Right lobe of liver (tissue), 6 donors: Measurements from ENCODE around the gene SH2B2. TPM values are rescaled to one million over a fixed set of nuclear protein-coding genes. Genes with fewer than 3 reads are reported as not detected.

ENCODE experiments used
- ATAC-seq, 4 donors: fragments of 200-7000 bp; cut with Tn5 transposase; one replicate each; pipeline ENCODE4 v1.9.1; 2020; ENCODE audit warnings: mild to moderate bottlenecking in 4 of 4, moderate library complexity in 4 of 4
- DNase-seq, 3 donors: peaks; one replicate each; pipeline ENCODE4 v3.0.0-alpha.2; 2020
- H3K27ac ChIP-seq, 3 donors: fragments of 200-600 bp; one replicate each; pipeline ENCODE4 v1.8.0; 2022
- H3K27me3 ChIP-seq, 2 donors: fragments of 200-600 bp; one replicate each; pipeline ENCODE4 v1.8.0; 2022
- H3K36me3 ChIP-seq, 4 donors: fragments of 200-600 bp; sonication (generic) in 1 of 4; one replicate each; pipeline versions ENCODE4 v1.5.1 to v1.8.0; 2017 to 2022; ENCODE audit warnings: control low read depth in 1 of 4
- H3K4me1 ChIP-seq, 4 donors: fragments of 200-600 bp; sonication (generic) in 1 of 4; one replicate each; pipeline versions ENCODE4 v1.5.1 to v1.8.0; 2017 to 2022; ENCODE audit warnings: control low read depth in 1 of 4
- H3K4me3 ChIP-seq, 3 donors: fragments of 200-600 bp; one replicate each; pipeline ENCODE4 v1.8.0; 2022
- H3K9me3 ChIP-seq, 4 donors: fragments of 200-600 bp; sonication (generic) in 1 of 4; one replicate each; pipeline versions ENCODE4 v1.5.1 to v1.8.0; 2017 to 2022; ENCODE audit warnings: control low read depth in 1 of 4
- POLR2A ChIP-seq: fragments of 450-650 bp; IDR thresholded peaks from one replicate; pipeline ENCODE4 v1.6.1; 2017; ENCODE audit warnings: antibody characterized with exemption, mild to moderate bottlenecking
- WGBS: methylation state at CpG from one replicate; pipeline ENCODE4 v1.1.6; 2018; ENCODE audit warnings: low coverage, low lambda C conversion rate; ENCODE audit not compliant: insufficient coverage; ENCODE audit errors: missing lambda C conversion rate; 5-methylcytosine and 5-hydroxymethylcytosine counted together
- intact Hi-C, 2 donors: fragments of 100-400 bp; cut with DNase I; formaldehyde crosslinking; loops; one replicate each; pipeline versions ENCODE4 v1.11.2 to v1.14.1; 2022
- total RNA-seq, 6 experiments: library from RNA; depleted of rRNA in 2 of 6; stranded (reverse); fragments of >200 nt in 2 of 6; fragmentation: NEBNext Ultra II Directional in 3 of 6; extraction: Animal tissue kit (Norgen Biotek cat#: 25700) in 3 of 6; gene quantifications; one replicate each; pipeline versions ENCODE4 v1.1.0 to v1.2.4, GENCODE V29; 2016 to 2023
- TF ChIP-seq, protein P1 (sequence below), 4 donors: fragments of 200-600 bp in 3 of 4; fragments of 450-650 bp in 1 of 4; IDR thresholded peaks; one replicate each; pipeline versions ENCODE4 v1.5.1 to v1.8.0; 2016 to 2022; ENCODE audit warnings: antibody characterized with exemption in 4 of 4, mild to moderate bottlenecking in 2 of 4
- donor health status: DM: no; HTN: yes; CAD: no.
- donor health status: DM: no; HTN: no; CAD: no.
- donor health status: DM: no; HTN: no; CAD: no.
- donor health status: DM: no; HTN: yes; CAD: no.
- donor health status: DM: no; HTN: yes; CAD: no.

The SH2B2 gene
- total RNA-seq, 6 experiments from 2014 or later: 1.7 to 3.1 (median 2.6) TPM

DNA sequence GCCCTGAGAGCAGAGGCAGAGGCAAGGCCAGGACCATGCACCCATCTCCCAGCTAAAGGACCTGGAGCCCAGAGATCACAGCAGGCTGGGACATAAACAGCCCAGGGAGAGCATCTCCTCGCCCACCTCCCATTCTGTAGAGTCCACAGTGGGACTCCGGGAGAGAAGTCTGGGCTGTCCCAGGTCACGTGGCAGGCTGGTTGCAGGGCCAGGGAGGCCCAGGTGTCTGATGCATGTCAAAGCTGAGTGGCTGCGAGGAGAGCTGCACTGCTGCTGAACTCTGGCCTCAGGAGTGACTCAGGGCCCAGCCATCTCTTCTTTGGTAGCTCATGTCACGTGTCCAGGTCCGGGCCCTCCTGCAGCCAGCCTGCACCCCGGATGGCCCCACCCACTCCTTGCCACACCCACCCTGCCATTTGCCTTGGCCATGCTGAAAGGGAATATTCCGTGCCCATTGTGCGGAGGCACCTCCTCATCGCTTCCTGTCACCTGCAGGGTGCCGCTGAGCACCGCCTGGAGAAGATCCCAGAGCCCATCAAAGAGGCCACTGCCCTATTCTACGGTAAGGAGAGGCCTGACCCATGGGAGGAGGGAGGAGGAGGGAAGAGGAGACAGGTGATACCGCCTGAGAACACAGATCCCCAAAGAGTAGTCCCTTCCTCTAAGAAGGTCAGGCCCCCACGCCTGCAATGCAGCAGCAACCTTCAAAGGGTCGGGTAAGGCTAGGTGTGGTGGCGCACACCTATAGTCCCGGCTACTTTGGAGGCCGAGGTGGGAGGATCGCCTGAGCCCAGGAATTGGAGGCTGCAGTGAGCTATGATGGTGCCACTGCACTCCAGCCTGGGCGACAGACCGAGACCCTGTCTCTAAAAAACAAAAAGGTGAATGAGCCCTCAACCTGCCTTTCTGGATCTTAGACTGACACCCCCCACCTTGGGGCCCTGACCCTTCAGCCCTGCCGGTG is 12.6 kb upstream of the SH2B2 start:
- Histone ChIP-seq H3K4me1 (no peaks in the 10 kb centered on the region), H3K9me3 (no peaks in the 10 kb centered on the region), H3K27me3 (no peaks in the 10 kb centered on the region), H3K27ac (no peak overlapping the region), H3K36me3 (no peaks in the 10 kb centered on the region), H3K4me3 (no peak overlapping the region)
- WGBS: 0% methylated on average over 1 of the region's 23 CpGs
- TF ChIP-seq, protein P1, sequence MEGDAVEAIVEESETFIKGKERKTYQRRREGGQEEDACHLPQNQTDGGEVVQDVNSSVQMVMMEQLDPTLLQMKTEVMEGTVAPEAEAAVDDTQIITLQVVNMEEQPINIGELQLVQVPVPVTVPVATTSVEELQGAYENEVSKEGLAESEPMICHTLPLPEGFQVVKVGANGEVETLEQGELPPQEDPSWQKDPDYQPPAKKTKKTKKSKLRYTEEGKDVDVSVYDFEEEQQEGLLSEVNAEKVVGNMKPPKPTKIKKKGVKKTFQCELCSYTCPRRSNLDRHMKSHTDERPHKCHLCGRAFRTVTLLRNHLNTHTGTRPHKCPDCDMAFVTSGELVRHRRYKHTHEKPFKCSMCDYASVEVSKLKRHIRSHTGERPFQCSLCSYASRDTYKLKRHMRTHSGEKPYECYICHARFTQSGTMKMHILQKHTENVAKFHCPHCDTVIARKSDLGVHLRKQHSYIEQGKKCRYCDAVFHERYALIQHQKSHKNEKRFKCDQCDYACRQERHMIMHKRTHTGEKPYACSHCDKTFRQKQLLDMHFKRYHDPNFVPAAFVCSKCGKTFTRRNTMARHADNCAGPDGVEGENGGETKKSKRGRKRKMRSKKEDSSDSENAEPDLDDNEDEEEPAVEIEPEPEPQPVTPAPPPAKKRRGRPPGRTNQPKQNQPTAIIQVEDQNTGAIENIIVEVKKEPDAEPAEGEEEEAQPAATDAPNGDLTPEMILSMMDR (IDR thresholded peaks at IDR 0.05): no peak
- TF ChIP-seq POLR2A: no peak
- intact Hi-C loops: loop anchor here in 1 of 2 donors (5.0 kb wide), 1 partner anchor 732 kb away; no protein-coding TSS in a partner anchor
- no peak for DNase-seq
- ATAC-seq: no peak

DNA sequence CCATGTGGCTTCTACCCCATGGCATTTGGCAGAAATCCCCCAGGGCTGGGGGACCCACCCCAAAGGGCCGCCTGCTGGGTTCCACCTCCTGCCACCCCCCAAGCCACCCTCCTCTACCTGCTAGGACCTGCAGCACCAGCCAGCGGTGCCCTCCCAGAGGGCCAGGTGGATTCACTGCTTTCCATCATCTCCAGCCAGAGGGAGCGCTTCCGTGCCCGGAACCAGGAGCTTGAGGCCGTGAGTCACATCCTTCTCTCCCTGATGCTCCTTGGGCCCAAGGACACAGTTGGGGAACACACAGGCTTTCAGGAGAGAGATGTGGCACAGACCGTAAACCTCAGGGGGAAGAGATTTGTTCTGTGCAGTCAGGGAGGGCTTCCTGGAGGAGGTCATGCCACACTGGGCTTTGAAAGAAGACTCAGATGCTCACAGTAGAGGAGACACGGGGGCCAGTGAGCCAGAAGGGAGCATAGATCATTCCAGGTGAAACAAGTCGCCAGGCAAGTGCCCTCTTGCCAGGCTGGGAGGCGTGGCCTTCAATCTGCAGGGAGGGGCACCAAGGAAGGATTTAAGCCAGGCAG is 11.5 kb upstream of the SH2B2 start:
- Histone ChIP-seq H3K9me3 (no peaks in the 10 kb centered on the region), H3K27me3 (no peaks in the 10 kb centered on the region), H3K4me3 (no peak overlapping the region), H3K36me3 (no peaks in the 10 kb centered on the region), H3K4me1 (no peaks in the 10 kb centered on the region), H3K27ac (no peak overlapping the region)
- WGBS: no CpG with 5 or more reads among the region's 10 CpGs
- ATAC-seq (no peak), DNase-seq (no peak)
- TF ChIP-seq, protein P1 (IDR thresholded peaks at IDR 0.05): no peak
- no peak for TF ChIP-seq POLR2A
- intact Hi-C loops: no loop called here

DNA sequence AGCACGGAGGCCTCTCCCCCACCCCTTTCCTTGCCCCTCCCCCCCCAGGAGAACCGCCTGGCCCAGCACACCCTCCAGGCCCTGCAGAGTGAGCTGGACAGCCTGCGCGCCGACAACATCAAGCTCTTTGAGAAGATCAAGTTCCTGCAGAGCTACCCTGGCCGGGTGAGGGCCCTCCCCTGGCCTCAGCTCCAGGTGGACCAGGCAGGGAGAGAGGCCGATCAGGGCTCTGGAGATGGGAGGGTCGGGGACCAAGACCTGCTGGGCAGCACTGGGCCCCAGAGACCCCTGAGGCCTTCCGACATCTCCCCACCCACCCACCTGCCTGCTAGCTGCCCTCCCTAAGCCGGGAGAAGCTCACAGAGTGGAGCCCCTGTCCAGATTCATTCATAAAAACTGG is 8.8 kb upstream of the SH2B2 start:
- DNase-seq (no peak), ATAC-seq (no peak)
- Histone ChIP-seq H3K4me1 (no peaks in the 10 kb centered on the region), H3K9me3 (no peaks in the 10 kb centered on the region), H3K4me3 (no peak overlapping the region), H3K27ac (no peak overlapping the region), H3K36me3 (no peaks in the 10 kb centered on the region), H3K27me3 (no peaks in the 10 kb centered on the region)
- 96% methylated on average over 5 of the region's 10 CpGs for WGBS
- intact Hi-C loops: no loop called here
- TF ChIP-seq, protein P1 (IDR thresholded peaks at IDR 0.05): no peak

DNA sequence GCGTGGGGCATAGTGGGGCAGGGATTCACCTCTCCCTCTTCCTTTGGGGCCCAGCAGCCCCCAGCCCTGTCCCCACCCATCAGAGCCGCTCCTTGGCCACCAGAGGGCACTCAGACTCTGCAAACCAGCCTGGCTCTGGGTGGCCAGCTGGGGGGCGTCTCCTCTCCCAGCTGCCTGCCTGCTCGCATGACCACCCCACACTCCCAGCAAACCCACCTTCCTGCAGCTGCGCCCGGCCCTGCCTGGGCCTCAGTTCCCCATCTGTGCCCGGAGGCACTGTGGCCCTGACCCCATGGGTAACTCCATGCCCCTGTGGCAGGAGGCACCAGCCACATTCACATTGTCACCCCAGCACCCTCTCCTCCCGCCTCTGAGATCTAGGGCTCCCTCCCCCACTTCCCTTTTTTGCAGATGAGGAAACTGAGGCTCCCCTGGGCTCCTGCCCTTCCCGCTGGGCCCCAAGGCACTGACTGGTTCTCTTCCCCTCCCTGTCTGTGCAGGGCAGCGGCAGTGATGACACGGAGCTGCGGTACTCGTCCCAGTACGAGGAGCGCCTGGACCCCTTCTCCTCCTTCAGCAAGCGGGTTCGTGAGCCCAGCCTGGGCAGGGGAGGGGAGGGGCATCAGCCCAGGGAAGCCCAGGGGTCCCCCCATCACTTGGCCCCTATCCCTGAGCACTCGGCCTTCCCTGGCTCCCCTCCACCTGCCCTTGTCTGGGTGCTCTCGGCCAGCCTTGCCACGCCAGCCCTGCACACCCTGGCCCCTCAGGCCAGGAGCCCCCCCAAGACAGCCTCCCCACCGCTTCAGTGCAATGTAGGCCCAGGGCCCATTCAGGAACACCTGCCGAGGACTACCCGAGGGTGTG is 6.9 kb upstream of the SH2B2 start:
- no peak overlapping the region for H3K4me3 ChIP-seq
- peak; percentile 66 to 84 (median 80) for ATAC-seq
- WGBS: 48% methylated on average over 5 of the region's 23 CpGs

More for the DNA sequence above, 6.9 kb upstream of the SH2B2 start:
- Histone ChIP-seq H3K9me3 (no peaks in the 10 kb centered on the region), H3K27ac (no peak overlapping the region), H3K4me1 (no peaks in the 10 kb centered on the region), H3K36me3 (no peaks in the 10 kb centered on the region), H3K27me3 (no peaks in the 10 kb centered on the region)
- peak in 1 of 3 donors; percentile 50 for DNase-seq
- intact Hi-C loops: loop anchor here (5.0 kb wide), 1 partner anchor 113 kb away; no protein-coding TSS in a partner anchor
- TF ChIP-seq, protein P1 (IDR thresholded peaks at IDR 0.05): peak; percentile 68 to 82 (median 74)
- no peak for TF ChIP-seq POLR2A
